ENCODE data around the gene MRPL53.

MRPL53 gene

DNA sequence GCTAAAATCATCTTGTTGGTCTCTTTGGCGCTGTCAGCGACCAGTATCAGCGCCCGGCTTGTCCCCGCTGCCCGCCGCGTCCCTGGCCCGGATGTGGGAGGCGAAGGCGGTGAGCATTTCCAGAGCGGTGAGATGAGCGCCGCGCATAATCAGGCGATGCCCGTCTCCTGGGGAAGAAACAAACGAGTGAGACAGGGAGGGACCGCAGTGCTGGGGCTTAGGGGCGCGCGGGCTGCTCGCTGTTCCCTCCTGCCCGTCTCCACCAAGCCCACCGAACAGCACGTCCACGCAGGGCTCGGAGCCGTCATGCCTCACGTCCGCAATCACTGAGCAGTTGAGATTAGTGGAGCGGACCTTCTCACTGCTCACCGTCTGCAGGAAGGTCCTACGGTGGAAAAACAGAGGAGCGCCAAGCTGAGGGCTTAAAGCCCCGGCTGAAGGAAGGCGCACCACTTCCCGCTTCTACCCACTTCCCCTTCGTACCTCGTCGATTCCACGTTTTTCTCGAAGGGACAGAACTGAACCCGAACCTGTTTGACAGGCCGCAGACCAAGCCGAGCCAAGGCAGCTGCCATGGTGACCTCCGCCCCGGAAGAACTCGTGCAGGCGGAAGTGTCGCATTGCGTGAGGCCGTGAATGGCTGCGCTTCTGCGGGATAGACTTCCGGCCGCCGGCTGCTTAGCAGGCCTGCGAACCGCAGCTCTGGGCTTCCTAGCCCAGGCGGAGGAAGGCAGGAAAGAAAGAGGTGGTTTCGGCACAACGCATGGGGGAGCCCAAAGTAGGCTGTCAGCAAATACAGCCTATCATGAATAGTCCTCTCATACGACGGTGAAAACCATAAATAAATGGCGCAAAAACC is at the start of gene MRPL53:
TSS of gene MRPL53 (minus strand) at position 595 of the 859 bp plus-strand sequence. CDS start at position 575, 20 bp downstream.
- peak; percentile 91 for DNase-seq

GRCh38 chr2:74516650-74517049 is 44.2 kb upstream of the MRPL53 start:
- no peak for DNase-seq

DNA sequence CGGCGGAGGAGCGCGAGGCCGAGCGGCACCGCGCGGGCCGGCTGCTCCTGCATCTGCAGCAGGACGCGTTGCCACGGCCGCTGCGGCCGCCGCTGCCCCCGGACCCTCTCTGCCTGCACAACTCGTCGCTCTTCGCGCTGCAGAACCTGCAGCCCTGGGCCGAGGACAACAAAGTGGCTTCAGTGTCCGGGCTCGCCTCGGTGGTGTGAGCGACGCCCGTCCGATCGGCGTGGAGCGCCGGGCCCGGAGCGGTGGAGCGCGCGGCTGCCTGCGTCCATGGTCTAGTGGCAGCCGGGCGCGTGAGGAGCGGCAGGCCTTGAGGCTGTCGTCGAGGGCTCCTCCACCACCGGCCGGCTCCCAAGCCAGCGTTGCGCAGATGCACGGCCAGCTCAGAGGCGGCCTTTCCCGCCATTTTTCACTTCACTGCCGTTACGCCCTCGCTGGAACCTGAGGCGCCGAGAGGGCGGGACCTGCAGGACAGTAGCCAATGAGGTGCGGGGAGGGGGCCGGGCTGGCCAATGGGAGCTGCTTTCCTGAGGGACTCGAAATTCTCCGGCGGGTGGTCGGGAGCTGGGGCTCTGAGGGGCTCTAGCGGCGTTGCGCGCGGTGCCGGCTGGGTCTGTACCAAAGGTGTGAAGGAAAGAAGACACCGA is 43.6 kb upstream of the MRPL53 start:
- no peak for DNase-seq

DNA sequence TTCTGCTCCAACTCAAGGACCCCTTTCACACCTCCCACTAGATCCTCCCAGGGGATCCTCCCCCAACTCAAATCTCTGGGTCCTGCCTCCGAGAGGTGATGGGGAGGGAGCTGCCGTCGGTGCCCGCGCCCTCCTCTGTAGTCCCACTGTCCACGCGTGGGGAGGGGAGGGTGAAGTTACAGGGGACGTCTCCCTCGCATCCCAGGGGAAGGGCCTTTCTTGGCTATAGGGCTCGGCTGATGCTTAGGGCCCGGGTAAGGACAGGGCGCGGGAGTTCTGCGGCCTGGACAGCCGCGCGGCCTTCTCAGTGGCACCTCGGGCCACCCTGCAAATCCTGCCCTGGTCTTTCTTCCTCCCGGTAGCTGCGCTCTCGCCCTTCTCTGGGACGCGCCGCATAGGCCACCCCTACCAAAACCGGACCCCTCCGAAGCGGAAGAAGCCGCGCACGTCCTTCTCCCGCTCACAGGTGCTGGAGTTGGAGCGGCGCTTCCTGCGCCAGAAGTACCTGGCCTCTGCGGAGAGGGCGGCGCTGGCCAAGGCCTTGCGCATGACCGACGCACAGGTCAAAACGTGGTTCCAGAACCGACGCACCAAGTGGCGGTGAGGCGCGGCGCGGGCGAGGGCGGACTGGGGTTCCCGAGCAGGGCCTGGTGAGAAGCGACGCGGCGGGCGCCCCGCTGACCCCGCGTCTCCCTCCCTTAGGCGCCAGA is 42.9 kb upstream of the MRPL53 start:
- no peak for DNase-seq

GRCh38 chr2:74514368-74515270 is 42.1 kb upstream of the MRPL53 start, which contains the start of gene TLX2:
TLX2 (plus strand) TSS chr2:74514450; CDS start chr2:74514807, 357 bp downstream.
- DNase-seq, result no peak

GRCh38 chr2:74513605-74514367 is 41.3 kb upstream of the MRPL53 start:
- DNase-seq, result no peak

GRCh38 chr2:74512744-74513604 is 40.5 kb upstream of the MRPL53 start:
- DNase-seq, result no peak

GRCh38 chr2:74511104-74511989 is 38.9 kb upstream of the MRPL53 start:
- DNase-seq, result no peak

DNA sequence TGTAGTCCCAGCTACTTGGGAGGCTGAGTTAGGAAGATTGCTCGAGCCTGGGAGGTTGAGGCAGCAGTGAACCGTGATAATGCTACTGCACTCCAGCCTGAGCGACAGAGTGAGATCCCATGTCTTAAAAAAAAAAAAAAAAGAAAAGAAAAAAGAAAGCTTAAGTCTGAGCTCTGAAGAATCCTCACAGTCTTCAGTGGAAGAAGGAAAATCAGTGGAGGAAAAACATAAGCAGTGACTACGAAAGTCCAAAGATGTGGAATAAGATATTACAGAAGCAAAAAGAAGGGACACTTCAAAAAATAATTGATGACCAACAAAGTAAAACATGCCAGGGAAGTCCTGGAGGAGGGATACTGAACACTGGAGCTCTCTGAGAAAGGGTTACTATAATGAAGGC is 37.8 kb upstream of the MRPL53 start:
- DNase-seq, result no peak

- no peak for DNase-seq
These were observed 35.5 kb upstream of the MRPL53 start for GRCh38 chr2:74507926-74508520.

DNA sequence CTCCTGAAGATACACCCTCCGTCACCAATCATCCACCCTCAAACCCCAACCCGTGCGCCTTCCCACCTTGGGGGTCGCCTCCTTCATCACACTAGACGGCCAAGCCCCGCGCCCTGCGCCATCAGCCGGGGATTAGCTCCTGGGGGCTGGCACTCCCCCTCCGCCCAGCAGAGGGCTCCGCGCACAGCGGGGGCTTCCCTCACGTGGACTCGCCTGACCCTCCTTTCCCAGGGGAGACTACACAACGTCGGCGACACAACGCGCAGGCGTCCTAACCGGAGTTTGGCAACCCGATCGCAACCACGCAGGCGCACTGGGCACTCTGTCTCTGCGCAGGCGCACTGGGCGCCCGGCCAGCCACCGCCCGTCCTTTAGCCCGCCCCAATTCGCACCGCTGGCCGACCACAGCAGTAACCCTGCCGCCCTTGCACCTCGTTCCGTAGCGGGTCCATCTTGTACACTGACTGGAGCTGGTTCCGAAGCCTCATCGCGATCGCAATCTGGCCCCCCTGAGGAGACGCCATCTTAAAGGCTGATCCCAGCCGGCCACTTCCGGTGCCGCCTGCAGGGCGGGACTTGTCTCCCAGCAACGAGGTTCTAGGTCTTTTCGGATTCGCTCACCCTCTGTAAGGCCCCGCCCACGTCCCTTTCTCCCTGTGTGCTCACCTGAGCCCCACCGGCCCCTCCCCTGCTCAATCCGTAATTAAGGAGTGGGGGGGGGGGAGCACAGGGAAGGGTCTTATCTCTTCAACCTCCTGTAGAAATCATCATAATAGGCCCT is 34.9 kb upstream of the MRPL53 start, which contains the start of gene PCGF1:
TSS of gene PCGF1 (minus strand) at position 551 of the 781 bp plus-strand sequence. CDS start at position 524, 27 bp downstream.
- peak; percentile 93 for DNase-seq

GRCh38 chr2:74505448-74506246 is 33.2 kb upstream of the MRPL53 start:
- no peak for DNase-seq

- no peak for DNase-seq
These were observed 32.1 kb upstream of the MRPL53 start for GRCh38 chr2:74504591-74504990.

GRCh38 chr2:74503506-74504475 is 31.3 kb upstream of the MRPL53 start:
- DNase-seq, result no peak

DNA sequence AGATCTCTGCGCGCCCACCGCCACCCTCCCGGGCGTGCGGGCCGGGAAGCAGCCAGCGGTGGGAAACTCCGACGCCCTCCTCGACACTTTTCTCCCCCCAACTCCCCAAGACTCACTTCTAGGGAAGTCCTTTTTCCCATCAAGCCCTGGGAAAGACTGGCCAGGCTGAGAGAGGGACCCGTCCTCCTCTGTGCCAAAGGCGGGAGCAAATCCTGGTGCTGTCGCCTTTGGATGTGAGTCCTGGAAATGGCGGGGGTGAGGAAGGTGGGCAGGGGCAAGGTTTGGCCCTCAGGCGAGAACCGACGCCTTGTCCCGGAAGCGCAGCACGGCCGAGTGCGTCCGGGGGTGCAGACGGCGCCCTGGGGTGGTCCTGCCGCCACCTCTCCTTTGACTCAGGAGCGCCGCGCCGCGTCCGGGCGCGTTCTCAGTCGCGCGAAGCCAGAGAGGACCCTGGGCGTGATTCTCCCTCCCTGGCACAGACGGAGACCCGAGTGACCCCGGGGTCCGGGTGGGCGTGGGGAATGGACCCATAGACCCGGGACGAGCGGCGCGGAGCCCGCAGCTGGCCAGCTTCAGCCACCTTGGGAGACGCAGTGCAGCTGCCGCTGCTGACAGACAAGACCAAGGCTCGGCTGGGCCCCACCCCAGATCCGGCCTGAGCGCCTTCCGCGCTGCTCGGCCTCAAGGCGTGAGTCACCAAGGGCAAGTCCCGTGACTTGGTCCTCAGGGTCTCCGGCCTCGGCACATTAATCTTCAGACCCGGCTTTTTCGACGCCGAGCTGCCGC is 30.4 kb upstream of the MRPL53 start:
- peak; percentile 46 for DNase-seq
